Measurements from ENCODE around the gene ERC1.

ERC1 gene

DNA sequence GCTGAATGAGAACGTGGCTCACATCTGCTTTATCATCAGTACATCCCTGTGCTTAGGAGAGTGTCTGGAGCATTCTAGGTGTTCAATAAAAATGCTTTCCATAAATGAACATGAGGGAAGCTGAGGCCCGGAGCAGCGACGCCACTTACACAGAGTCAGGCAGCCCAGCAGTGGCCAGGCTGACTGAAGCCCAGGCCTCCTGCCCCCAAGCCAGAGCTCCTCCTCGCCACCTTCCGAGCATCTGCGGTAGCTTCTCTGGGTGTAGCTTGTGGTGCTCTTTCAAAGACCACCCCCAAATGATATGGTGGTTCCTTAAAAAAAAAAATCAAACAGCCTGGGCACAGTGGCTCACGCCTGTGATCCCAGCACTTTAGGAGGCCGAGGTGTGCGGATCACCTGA lies 514.6 kb downstream of the ERC1 start:
- TF ChIP-seq POLR2AphosphoS5 (IDR thresholded peaks at IDR 0.05; ENCODE audit: borderline replicate concordance, low read depth, low read length) (no peak), FOXP2 (optimal IDR thresholded peaks at IDR 0.05; ENCODE audit: control extremely low read depth, extremely low read length, insufficient read depth) (no peak), EZH2 (IDR thresholded peaks at IDR 0.05) (no peak)
- no peaks in the 10 kb centered on the region for H3K9me3 ChIP-seq (ENCODE audit: low read depth, low read length)
- no peaks in the 10 kb centered on the region for H3K36me3 ChIP-seq (ENCODE audit: insufficient read depth, low read length)
- DNase-seq (ENCODE audit: low read depth, low spot score) = no peak
- H3K4me3 ChIP-seq = no peak overlapping the region
- H3K27ac ChIP-seq = no peak overlapping the region
- H3K9ac ChIP-seq (ENCODE audit: insufficient read length) = no peak overlapping the region

DNA sequence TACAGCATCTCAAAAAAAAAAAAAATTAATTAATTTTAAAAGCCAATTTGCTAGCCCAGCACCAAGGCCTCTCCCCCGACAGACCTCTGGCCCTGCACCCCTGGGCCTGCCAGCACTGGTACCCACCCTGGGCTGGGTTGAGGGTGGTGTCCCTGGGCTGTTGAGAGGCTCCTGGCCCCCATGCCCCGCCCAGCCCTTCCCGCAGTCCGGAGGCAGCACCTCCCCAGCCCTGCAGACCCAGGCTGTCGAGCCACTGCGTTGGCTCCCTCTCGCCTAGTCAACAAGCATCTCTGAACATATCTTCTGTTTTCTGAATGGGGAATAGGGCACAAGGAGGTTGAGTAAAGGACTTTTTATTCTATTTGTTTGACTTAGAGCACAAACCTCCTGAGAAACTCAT lies 516.3 kb downstream of the ERC1 start:
- H3K36me3 ChIP-seq (ENCODE audit: insufficient read depth, low read length) = no peaks in the 10 kb centered on the region
- no peak overlapping the region for H3K9ac ChIP-seq (ENCODE audit: insufficient read length)
- TF ChIP-seq FOXP2 (optimal IDR thresholded peaks at IDR 0.05; ENCODE audit: control extremely low read depth, extremely low read length, insufficient read depth) (no peak), POLR2AphosphoS5 (IDR thresholded peaks at IDR 0.05; ENCODE audit: borderline replicate concordance, low read depth, low read length) (no peak), EZH2 (IDR thresholded peaks at IDR 0.05) (no peak)
- DNase-seq (ENCODE audit: low read depth, low spot score) = no peak
- H3K9me3 ChIP-seq (ENCODE audit: low read depth, low read length) = no peaks in the 10 kb centered on the region
- H3K27ac ChIP-seq = no peak overlapping the region
- no peak overlapping the region for H3K4me3 ChIP-seq

DNA sequence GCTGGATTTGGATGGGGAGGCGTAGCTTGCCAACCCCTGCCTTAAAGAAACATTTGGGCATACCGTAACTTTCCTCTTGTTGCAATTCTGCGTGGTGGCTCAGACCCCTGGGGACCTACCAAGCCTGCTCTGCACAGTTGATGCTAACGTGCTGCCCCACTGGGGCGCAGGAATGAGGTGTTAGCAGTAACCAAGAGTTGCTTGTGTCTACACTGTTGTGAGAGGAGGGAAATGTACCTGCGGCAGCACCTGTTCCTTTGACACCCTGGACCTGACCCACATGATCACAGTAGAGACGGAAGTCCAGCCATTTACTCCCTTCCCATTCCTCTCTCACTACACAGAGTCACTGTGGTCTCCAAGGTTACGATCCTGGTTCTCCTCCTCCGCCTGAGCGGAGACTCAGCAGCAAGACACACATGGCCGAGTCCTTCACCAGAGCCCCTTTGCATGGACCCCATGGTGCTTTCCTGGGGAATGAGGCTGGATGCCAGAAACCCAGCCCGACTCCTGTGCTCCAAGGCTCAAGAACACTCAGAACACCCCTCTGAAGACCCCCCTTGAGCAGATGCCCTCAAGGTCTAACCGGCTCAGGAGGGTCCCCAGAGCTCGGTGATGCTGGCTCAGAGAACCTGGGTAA lies 518.5 kb downstream of the ERC1 start:
- no peak for DNase-seq (ENCODE audit: low read depth, low spot score)
- H3K27ac ChIP-seq = no peak overlapping the region

DNA sequence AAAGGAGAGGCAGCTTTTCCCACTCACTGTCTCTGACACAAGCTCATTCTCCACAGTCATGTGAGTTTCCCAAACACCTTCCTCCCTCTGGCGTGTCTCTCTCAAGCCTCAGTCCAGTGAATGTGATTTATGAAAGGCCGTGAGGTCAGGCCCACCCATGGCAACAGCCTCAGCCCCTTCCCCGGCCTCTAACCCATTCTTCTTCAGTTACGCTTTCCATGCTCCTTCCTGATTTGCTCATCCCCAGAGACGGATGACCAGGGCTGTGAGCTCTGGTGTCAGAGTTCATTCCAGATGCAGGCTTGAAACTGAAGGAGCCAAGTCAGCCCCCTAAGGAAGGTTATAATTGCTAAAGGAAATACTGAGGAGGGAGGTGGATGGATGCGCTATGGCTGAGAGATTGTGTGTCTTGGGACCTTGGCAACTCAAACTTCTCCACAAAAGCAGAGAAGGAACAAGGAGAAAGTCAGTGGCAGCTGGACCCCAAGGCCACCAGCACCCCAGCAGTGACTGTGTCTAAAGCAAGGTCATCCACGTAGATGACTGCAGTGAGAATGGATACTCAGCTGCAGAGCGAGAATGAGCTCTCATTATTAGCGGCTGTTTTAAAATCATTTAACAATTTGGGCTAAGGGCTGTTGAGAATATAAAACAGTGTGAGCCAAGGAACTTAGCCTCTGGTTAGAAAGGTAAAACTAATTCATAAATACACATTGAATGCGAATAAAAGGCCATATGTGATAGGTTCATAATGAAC lies 519.2 kb downstream of the ERC1 start:
- no peak for TF ChIP-seq POLR2AphosphoS5 (IDR thresholded peaks at IDR 0.05; ENCODE audit: borderline replicate concordance, low read depth, low read length)
- TF ChIP-seq FOXP2 (optimal IDR thresholded peaks at IDR 0.05; ENCODE audit: control extremely low read depth, extremely low read length, insufficient read depth) = no peak
- TF ChIP-seq EZH2 (IDR thresholded peaks at IDR 0.05) = no peak
- no peaks in the 10 kb centered on the region for H3K9me3 ChIP-seq (ENCODE audit: low read depth, low read length)
- DNase-seq (ENCODE audit: low read depth, low spot score) = no peak
- no peaks in the 10 kb centered on the region for H3K36me3 ChIP-seq (ENCODE audit: insufficient read depth, low read length)
- no peak overlapping the region for H3K4me3 ChIP-seq
- no peak overlapping the region for H3K9ac ChIP-seq (ENCODE audit: insufficient read length)
- no peak overlapping the region for H3K27ac ChIP-seq

More for the DNA sequence above, 518.5 kb downstream of the ERC1 start:
- no peak overlapping the region for H3K4me3 ChIP-seq
- no peak for TF ChIP-seq EZH2 (IDR thresholded peaks at IDR 0.05)
- TF ChIP-seq FOXP2 (optimal IDR thresholded peaks at IDR 0.05; ENCODE audit: control extremely low read depth, extremely low read length, insufficient read depth) = no peak
- no peak for TF ChIP-seq POLR2AphosphoS5 (IDR thresholded peaks at IDR 0.05; ENCODE audit: borderline replicate concordance, low read depth, low read length)
- H3K9me3 ChIP-seq (ENCODE audit: low read depth, low read length) = no peaks in the 10 kb centered on the region
- no peak overlapping the region for H3K9ac ChIP-seq (ENCODE audit: insufficient read length)
- H3K36me3 ChIP-seq (ENCODE audit: insufficient read depth, low read length) = no peaks in the 10 kb centered on the region

DNA sequence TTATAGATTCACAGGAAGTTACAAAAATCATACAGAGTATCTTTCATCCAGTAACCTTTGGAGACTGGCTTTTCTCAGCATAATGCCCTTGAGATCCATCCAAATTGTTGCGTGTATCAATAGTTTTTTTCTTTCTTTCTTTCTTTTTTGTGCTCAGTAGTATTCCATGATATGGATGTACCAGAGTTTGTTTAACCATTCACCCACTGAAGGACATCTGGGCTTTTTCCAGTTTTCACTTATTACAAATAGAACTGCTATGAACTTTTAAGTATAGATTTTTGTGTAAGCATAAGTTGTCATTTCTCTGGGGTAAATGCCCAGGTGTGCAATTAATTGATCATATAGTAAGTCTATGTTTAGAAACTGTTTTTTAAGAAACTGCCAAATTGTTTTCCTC lies 524.0 kb downstream of the ERC1 start:
- H3K9ac ChIP-seq (ENCODE audit: insufficient read length) = no peak overlapping the region
- H3K36me3 ChIP-seq (ENCODE audit: insufficient read depth, low read length) = no peaks in the 10 kb centered on the region
- no peak overlapping the region for H3K4me3 ChIP-seq
- H3K9me3 ChIP-seq (ENCODE audit: low read depth, low read length) = no peaks in the 10 kb centered on the region
- DNase-seq (ENCODE audit: low read depth, low spot score) = no peak
- no peak for TF ChIP-seq FOXP2 (optimal IDR thresholded peaks at IDR 0.05; ENCODE audit: control extremely low read depth, extremely low read length, insufficient read depth)
- no peak for TF ChIP-seq POLR2AphosphoS5 (IDR thresholded peaks at IDR 0.05; ENCODE audit: borderline replicate concordance, low read depth, low read length)
- no peak for TF ChIP-seq EZH2 (IDR thresholded peaks at IDR 0.05)
- no peak overlapping the region for H3K27ac ChIP-seq

DNA sequence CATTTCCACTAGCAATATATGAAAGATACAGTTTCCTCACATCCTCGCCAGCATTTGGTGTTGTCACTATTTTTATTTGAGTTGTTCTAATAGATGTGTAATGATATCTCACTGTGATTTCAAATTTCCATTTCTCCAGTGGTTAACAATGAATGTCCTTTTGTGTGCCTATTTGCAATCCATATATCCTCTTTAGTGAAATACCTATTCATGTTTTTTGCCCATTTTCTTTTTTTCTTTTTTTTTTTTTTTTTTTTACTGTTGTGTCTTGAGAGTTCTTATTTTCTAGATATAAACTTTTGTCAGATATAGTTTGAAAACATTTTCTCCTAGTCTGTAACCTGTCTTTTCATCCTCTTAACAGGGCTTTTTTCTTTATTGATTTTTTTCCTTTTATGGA lies 524.4 kb downstream of the ERC1 start:
- no peak for DNase-seq (ENCODE audit: low read depth, low spot score)
- H3K36me3 ChIP-seq (ENCODE audit: insufficient read depth, low read length) = no peaks in the 10 kb centered on the region
- H3K9ac ChIP-seq (ENCODE audit: insufficient read length) = no peak overlapping the region
- H3K9me3 ChIP-seq (ENCODE audit: low read depth, low read length) = no peaks in the 10 kb centered on the region
- no peak overlapping the region for H3K4me3 ChIP-seq
- H3K27ac ChIP-seq = no peak overlapping the region
- no peak for TF ChIP-seq EZH2 (IDR thresholded peaks at IDR 0.05)
- TF ChIP-seq POLR2AphosphoS5 (IDR thresholded peaks at IDR 0.05; ENCODE audit: borderline replicate concordance, low read depth, low read length) = no peak
- TF ChIP-seq FOXP2 (optimal IDR thresholded peaks at IDR 0.05; ENCODE audit: control extremely low read depth, extremely low read length, insufficient read depth) = no peak

DNA sequence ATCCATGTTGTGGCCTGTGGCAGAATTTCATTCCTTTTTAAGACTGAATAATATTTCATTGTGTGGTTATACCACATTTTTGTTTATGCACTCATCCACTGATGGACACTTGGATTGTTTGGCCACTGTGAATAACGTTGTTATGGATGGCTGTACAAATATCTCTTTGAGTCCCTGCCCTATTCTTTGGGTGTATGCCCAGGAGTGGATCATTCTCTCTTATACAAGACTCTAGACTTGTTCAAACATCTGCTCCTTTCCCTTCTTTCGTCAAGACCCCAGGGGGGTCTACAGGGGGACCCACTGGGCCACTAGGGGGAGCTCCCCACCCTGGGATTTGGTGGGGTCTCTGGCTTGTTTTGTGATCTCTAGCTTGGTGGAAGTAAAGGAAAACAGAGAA lies 526.0 kb downstream of the ERC1 start:
- no peak for TF ChIP-seq EZH2 (IDR thresholded peaks at IDR 0.05)
- TF ChIP-seq POLR2AphosphoS5 (IDR thresholded peaks at IDR 0.05; ENCODE audit: borderline replicate concordance, low read depth, low read length) = no peak
- no peak for DNase-seq (ENCODE audit: low read depth, low spot score)
- H3K9ac ChIP-seq (ENCODE audit: insufficient read length) = no peak overlapping the region
- no peak overlapping the region for H3K4me3 ChIP-seq
- no peak overlapping the region for H3K27ac ChIP-seq
- H3K36me3 ChIP-seq (ENCODE audit: insufficient read depth, low read length) = no peaks in the 10 kb centered on the region
- H3K9me3 ChIP-seq (ENCODE audit: low read depth, low read length) = no peaks in the 10 kb centered on the region

DNA sequence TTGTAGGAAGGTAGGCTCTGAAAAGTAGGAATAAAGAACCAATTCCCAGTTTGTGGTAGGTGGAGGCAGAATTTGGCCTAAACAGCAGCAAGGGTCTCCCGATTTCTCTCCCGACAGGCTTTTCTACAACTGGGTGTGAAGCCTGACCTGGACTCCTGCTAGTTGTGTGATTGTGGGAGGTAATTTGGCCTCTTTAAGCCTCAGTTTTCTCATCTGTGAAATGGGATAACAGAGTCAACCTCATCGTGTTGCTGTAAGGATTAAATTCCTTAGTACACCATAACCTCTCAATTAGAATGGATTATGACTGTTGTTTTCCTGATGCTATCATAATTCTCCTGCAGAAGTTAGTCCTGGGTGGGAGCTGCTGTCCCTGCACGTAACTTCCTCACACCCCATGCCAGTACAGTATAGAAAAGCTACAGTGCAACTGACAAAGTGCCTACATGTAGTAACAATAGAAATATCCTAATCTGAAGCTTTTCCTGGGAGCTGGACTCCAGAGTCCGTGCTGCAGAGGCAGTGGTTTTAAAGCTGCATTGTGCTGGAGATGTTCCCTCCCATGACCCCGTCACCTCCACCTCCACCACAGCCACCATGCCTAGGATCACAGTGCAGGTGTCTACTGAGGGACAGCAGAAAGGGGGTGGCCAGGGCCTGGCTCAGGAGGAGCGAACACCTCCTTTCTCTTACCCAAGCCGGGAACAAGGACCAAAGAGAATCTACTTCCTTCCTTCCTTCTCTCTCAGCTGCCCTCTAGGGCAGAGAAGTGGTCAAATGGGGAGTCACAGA lies 526.9 kb downstream of the ERC1 start:
- H3K9ac ChIP-seq (ENCODE audit: insufficient read length) = no peak overlapping the region
- H3K9me3 ChIP-seq (ENCODE audit: low read depth, low read length) = no peaks in the 10 kb centered on the region
- H3K36me3 ChIP-seq (ENCODE audit: insufficient read depth, low read length) = no peaks in the 10 kb centered on the region
- H3K27ac ChIP-seq = no peak overlapping the region
- no peak for TF ChIP-seq EZH2 (IDR thresholded peaks at IDR 0.05)
- no peak for TF ChIP-seq POLR2AphosphoS5 (IDR thresholded peaks at IDR 0.05; ENCODE audit: borderline replicate concordance, low read depth, low read length)
- TF ChIP-seq FOXP2 (optimal IDR thresholded peaks at IDR 0.05; ENCODE audit: control extremely low read depth, extremely low read length, insufficient read depth) = no peak
- no peak for DNase-seq (ENCODE audit: low read depth, low spot score)
- no peak overlapping the region for H3K4me3 ChIP-seq
